RWPE2 (cell line): ENCODE measurements around the gene FNDC3B.

Experiments used
- ATAC-seq: fragments of 200-7000 bp; cut with Tn5 transposase; 3 replicates; pipeline ENCODE4 v1.9.1; 2021; ENCODE audit warnings: low read depth
- DNase-seq: peaks from one replicate; pipeline ENCODE4 v3.0.0-alpha.2; 2020; ENCODE audit warnings: low spot score
- H3K27ac ChIP-seq: fragments of 450-650 bp; 2 replicates; pipeline ENCODE4 v1.5.1; 2017; ENCODE audit warnings: mild to moderate bottlenecking; ENCODE audit not compliant: poor library complexity, severe bottlenecking
- H3K27me3 ChIP-seq: fragments of 250-450 bp; sonication (Bioruptor Pico); 2 replicates; pipeline ENCODE4 v1.5.1; 2021; ENCODE audit warnings: mild to moderate bottlenecking, moderate library complexity; ENCODE audit not compliant: insufficient read depth, poor library complexity, severe bottlenecking
- H3K36me3 ChIP-seq: fragments of 250-450 bp; sonication (Bioruptor Pico); 2 replicates; pipeline ENCODE4 v1.5.1; 2020; ENCODE audit warnings: low read depth, mild to moderate bottlenecking, moderate library complexity
- H3K4me1 ChIP-seq: fragments of 250-450 bp; sonication (Bioruptor Pico); 2 replicates; pipeline ENCODE4 v1.5.1; 2021; ENCODE audit warnings: mild to moderate bottlenecking, moderate library complexity; ENCODE audit not compliant: insufficient read depth, poor library complexity, severe bottlenecking
- H3K4me3 ChIP-seq: fragments of 250-450 bp; sonication (Bioruptor Pico); 2 replicates; pipeline ENCODE4 v1.5.1; 2021; ENCODE audit warnings: mild to moderate bottlenecking, moderate library complexity; ENCODE audit not compliant: severe bottlenecking
- H3K9me3 ChIP-seq: fragments of 250-450 bp; sonication (Bioruptor Pico); 2 replicates; pipeline ENCODE4 v1.5.1; 2021; ENCODE audit warnings: mild to moderate bottlenecking, moderate library complexity; ENCODE audit not compliant: severe bottlenecking
- CTCF ChIP-seq: fragments of 450-650 bp; IDR thresholded peaks from one replicate; pipeline ENCODE4 v1.5.1; 2017; ENCODE audit warnings: mild to moderate bottlenecking, moderate library complexity; ENCODE audit not compliant: poor library complexity, severe bottlenecking

The FNDC3B gene

GRCh38 chr3:172020763-172021162 is 18.6 kb upstream of the FNDC3B start:
- no peaks in the 10 kb centered on the region for H3K4me1 ChIP-seq
- H3K4me3 ChIP-seq: no peak overlapping the region
- no peaks in the 10 kb centered on the region for H3K27me3 ChIP-seq
- no peak for ATAC-seq
- no peaks in the 10 kb centered on the region for H3K9me3 ChIP-seq
- no peak for TF ChIP-seq CTCF
- no peak for DNase-seq
- no peaks in the 10 kb centered on the region for H3K36me3 ChIP-seq
- no peak overlapping the region for H3K27ac ChIP-seq

- Histone ChIP-seq H3K27ac (no peak overlapping the region), H3K27me3 (no peaks in the 10 kb centered on the region), H3K4me3 (no peak overlapping the region), H3K4me1 (no peaks in the 10 kb centered on the region), H3K36me3 (no peaks in the 10 kb centered on the region), H3K9me3 (no peaks in the 10 kb centered on the region)
- no peak for ATAC-seq
- DNase-seq: no peak
- no peak for TF ChIP-seq CTCF
Observed at GRCh38 chr3:172021164-172021563, 18.2 kb upstream of the FNDC3B start.

GRCh38 chr3:172021859-172022258 is 17.5 kb upstream of the FNDC3B start:
- H3K36me3 ChIP-seq: no peaks in the 10 kb centered on the region
- no peaks in the 10 kb centered on the region for H3K27me3 ChIP-seq
- H3K27ac ChIP-seq: no peak overlapping the region
- no peaks in the 10 kb centered on the region for H3K4me1 ChIP-seq
- DNase-seq: no peak
- no peaks in the 10 kb centered on the region for H3K9me3 ChIP-seq
- H3K4me3 ChIP-seq: no peak overlapping the region
- no peak for TF ChIP-seq CTCF
- no peak for ATAC-seq

- H3K4me3 ChIP-seq: no peak overlapping the region
- H3K4me1 ChIP-seq: no peaks in the 10 kb centered on the region
- no peaks in the 10 kb centered on the region for H3K36me3 ChIP-seq
- no peak for TF ChIP-seq CTCF
- no peaks in the 10 kb centered on the region for H3K9me3 ChIP-seq
- DNase-seq (no peak), ATAC-seq (no peak)
- H3K27ac ChIP-seq: no peak overlapping the region
- H3K27me3 ChIP-seq: no peaks in the 10 kb centered on the region
Observed at GRCh38 chr3:172023915-172024314, 15.5 kb upstream of the FNDC3B start.

GRCh38 chr3:172024679-172025078 is 14.7 kb upstream of the FNDC3B start:
- Histone ChIP-seq H3K4me3 (no peak overlapping the region), H3K9me3 (no peaks in the 10 kb centered on the region), H3K27ac (no peak overlapping the region), H3K27me3 (no peaks in the 10 kb centered on the region), H3K4me1 (no peaks in the 10 kb centered on the region), H3K36me3 (no peaks in the 10 kb centered on the region)
- DNase-seq (no peak), ATAC-seq (no peak)
- TF ChIP-seq CTCF: no peak
